ENCODE data around the gene GABRA5. TPM values are rescaled to one million over a fixed set of nuclear protein-coding genes. Genes with fewer than 3 reads are reported as not detected.

Gene GABRA5
- total RNA-seq, 1 donor from 2014 or later: 0.21 TPM

- no peaks in the 10 kb centered on the region for H3K27me3 ChIP-seq (ENCODE audit: control insufficient read depth, insufficient read depth, low read length)
- no peak overlapping the region for H3K4me3 ChIP-seq (ENCODE audit: low read depth, low read length)
- no peak for DNase-seq (ENCODE audit: low read depth)
- no peak for TF ChIP-seq CTCF (IDR thresholded peaks at IDR 0.05; ENCODE audit: insufficient read depth, low read length, poor library complexity, severe bottlenecking)
- H3K36me3 ChIP-seq (ENCODE audit: control insufficient read depth, insufficient read depth, low read length): no peaks in the 10 kb centered on the region
Observed at GRCh38 chr15:26910715-26911114, 43.9 kb downstream of the GABRA5 start.

DNA sequence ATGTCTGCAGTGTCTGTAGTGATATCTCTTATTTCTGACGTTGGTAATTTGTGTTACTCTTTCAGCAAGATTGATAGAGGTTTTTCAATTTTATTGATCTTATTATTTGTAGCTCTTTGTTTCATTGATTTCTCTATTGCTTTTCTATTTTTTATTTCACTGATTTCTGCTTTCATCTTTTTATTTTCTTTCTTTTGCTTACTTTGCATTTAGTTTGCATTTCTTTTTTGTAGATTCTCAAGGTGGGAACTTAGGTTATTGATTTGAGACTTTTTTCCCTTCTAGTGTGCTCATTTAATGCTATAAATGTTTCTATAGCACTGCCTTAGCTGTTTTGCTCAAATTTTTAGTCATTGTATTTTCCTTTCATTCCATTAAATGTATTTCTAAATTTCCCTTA is 54.6 kb downstream of the GABRA5 start:
- Histone ChIP-seq H3K4me3 (ENCODE audit: low read depth, low read length) (no peak overlapping the region), H3K36me3 (ENCODE audit: control insufficient read depth, insufficient read depth, low read length) (no peaks in the 10 kb centered on the region), H3K27me3 (ENCODE audit: control insufficient read depth, insufficient read depth, low read length) (no peaks in the 10 kb centered on the region)
- no peak for DNase-seq (ENCODE audit: low read depth)
- TF ChIP-seq CTCF (IDR thresholded peaks at IDR 0.05; ENCODE audit: insufficient read depth, low read length, poor library complexity, severe bottlenecking): no peak

DNA sequence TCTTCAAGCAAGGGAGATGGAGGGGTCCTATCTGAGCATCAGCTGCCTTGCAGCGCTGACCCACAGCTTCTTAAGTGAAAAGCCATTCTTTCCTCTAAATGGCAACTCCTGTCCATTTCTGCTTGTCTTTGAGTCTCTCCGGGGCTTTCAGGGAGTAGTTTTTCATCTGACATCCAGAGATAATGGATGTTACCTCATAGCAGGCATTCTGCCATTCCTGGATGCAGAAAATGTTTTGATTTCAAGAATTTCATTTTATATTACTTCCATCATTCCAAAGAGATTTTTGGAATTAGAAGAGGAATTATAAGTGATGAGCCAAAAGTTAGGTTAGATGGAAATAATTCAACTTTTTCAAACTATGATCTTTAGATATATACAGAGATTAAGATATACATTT is 59.2 kb downstream of the GABRA5 start:
- Histone ChIP-seq H3K27me3 (ENCODE audit: control insufficient read depth, insufficient read depth, low read length) (no peaks in the 10 kb centered on the region), H3K4me3 (ENCODE audit: low read depth, low read length) (no peak overlapping the region), H3K36me3 (ENCODE audit: control insufficient read depth, insufficient read depth, low read length) (no peaks in the 10 kb centered on the region)
- no peak for TF ChIP-seq CTCF (IDR thresholded peaks at IDR 0.05; ENCODE audit: insufficient read depth, low read length, poor library complexity, severe bottlenecking)
- no peak for DNase-seq (ENCODE audit: low read depth)

GRCh38 chr15:26928051-26928450 is 61.2 kb downstream of the GABRA5 start:
- Histone ChIP-seq H3K4me3 (ENCODE audit: low read depth, low read length) (no peak overlapping the region), H3K27me3 (ENCODE audit: control insufficient read depth, insufficient read depth, low read length) (no peaks in the 10 kb centered on the region), H3K36me3 (ENCODE audit: control insufficient read depth, insufficient read depth, low read length) (no peaks in the 10 kb centered on the region)
- no peak for TF ChIP-seq CTCF (IDR thresholded peaks at IDR 0.05; ENCODE audit: insufficient read depth, low read length, poor library complexity, severe bottlenecking)
- DNase-seq (ENCODE audit: low read depth): no peak

DNA sequence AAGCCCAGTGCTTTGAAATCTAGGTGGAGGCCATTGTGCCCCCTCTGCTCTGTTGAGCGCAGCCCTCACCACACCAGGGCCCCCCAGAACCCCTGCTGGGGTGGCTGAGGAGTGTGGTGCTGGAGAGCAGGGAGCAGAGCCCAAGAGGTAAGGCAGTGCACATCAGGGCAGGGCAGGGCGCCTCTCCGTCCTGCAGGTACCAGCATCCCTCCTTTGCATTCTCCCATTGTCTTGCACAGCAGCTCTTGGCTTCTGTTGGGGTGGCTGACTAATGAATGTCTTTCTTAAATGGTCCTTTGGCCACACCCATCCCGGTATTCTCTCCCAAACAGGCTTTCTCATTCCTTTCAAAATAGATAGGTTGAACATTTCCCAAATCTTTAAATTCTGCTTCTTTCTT is 62.7 kb downstream of the GABRA5 start:
- DNase-seq (ENCODE audit: low read depth): no peak
- Histone ChIP-seq H3K27me3 (ENCODE audit: control insufficient read depth, insufficient read depth, low read length) (no peaks in the 10 kb centered on the region), H3K4me3 (ENCODE audit: low read depth, low read length) (no peak overlapping the region), H3K36me3 (ENCODE audit: control insufficient read depth, insufficient read depth, low read length) (no peaks in the 10 kb centered on the region)
- no peak for TF ChIP-seq CTCF (IDR thresholded peaks at IDR 0.05; ENCODE audit: insufficient read depth, low read length, poor library complexity, severe bottlenecking)

GRCh38 chr15:26934848-26935247 is 68.0 kb downstream of the GABRA5 start:
- Histone ChIP-seq H3K36me3 (ENCODE audit: control insufficient read depth, insufficient read depth, low read length) (no peaks in the 10 kb centered on the region), H3K4me3 (ENCODE audit: low read depth, low read length) (no peak overlapping the region), H3K27me3 (ENCODE audit: control insufficient read depth, insufficient read depth, low read length) (no peaks in the 10 kb centered on the region)
- no peak for DNase-seq (ENCODE audit: low read depth)
- no peak for TF ChIP-seq CTCF (IDR thresholded peaks at IDR 0.05; ENCODE audit: insufficient read depth, low read length, poor library complexity, severe bottlenecking)
